ENCODE data around the gene SLC2A5. TPM values are rescaled to one million over a fixed set of nuclear protein-coding genes. Genes with fewer than 3 reads are reported as not detected.

SLC2A5 gene
- total RNA-seq, 1 donor from 2014 or later = 0.79 TPM

- Histone ChIP-seq H3K9me3 (ENCODE audit: insufficient read depth, low read depth, low read length) (no peaks in the 10 kb centered on the region), H3K4me3 (ENCODE audit: insufficient read depth, low read depth, low read length) (no peak overlapping the region), H3K79me2 (ENCODE audit: insufficient read depth, low read length) (no peaks in the 10 kb centered on the region), H3K27ac (ENCODE audit: low read depth, low read length) (no peak overlapping the region), H3K4me1 (ENCODE audit: insufficient read depth, low read length) (no peaks in the 10 kb centered on the region), H3K9ac (ENCODE audit: low read length) (no peak overlapping the region), H4K20me1 (ENCODE audit: insufficient read depth, low read length) (no peaks in the 10 kb centered on the region), H3K36me3 (ENCODE audit: insufficient read depth, low read length) (no peaks in the 10 kb centered on the region), H2AFZ (ENCODE audit: low read depth, low read length) (no peak overlapping the region), H3K4me2 (ENCODE audit: low read length) (no peak overlapping the region), H3K27me3 (ENCODE audit: insufficient read depth, low read length) (peaks cover 20% of the 10 kb centered on the region)
- no peak for DNase-seq (ENCODE audit: low read depth)
- Mint-ChIP-seq H3K27ac (ENCODE audit: unreplicated experiment) (no peak overlapping the region), H3K9me3 (ENCODE audit: unreplicated experiment) (no peaks in the 10 kb centered on the region), H3K4me1 (ENCODE audit: low read depth, unreplicated experiment) (no peaks in the 10 kb centered on the region), H3K36me3 (ENCODE audit: low read depth, unreplicated experiment) (no peaks in the 10 kb centered on the region), H3K4me3 (ENCODE audit: unreplicated experiment) (no peak overlapping the region), H3K27me3 (ENCODE audit: low read depth, unreplicated experiment) (peaks cover 26% of the 10 kb centered on the region)
- TF ChIP-seq EZH2 (IDR thresholded peaks at IDR 0.05; ENCODE audit: insufficient read depth, low read length) = no peak
- TF ChIP-seq CTCF (IDR thresholded peaks at IDR 0.05; ENCODE audit: insufficient read depth, low read depth, low read length) = no peak
- no peak for FAIRE-seq
These were observed 22.4 kb downstream of the SLC2A5 start for GRCh38 chr1:9047019-9047418.

DNA sequence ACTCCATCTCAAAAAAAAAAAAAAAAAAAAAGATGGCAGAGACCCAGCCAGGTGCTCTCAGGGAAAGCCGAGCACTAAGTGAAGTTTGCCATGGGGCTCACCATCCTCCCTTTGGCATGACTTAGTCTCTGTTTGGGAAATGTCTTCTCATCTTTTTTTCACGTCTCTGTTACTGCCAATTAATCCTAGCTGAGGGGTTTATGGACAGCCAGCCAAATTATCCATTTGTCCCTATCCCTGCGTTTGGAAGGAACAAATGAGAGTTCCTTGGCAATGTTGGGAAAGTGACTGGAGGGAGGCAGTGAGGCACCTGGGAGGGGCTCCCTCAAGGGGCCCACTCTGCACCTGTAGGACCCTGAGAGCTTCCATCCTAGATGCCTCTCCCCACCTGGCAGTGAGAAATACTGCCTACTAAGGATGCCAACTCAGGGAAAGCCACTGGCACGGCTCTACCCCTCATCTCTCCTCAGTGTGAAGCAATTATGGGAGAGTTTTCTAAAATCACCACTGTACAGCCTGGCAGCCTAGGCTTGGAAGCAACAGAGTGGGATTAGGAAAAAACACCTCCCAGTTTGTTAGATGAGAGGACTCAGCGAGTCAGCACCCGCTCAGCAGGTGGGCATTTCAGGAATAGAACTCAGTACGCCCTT is 23.4 kb downstream of the SLC2A5 start:
- H2AFZ ChIP-seq (ENCODE audit: low read depth, low read length) = no peak overlapping the region
- Mint-ChIP-seq H3K36me3 (ENCODE audit: low read depth, unreplicated experiment) (no peaks in the 10 kb centered on the region), H3K9me3 (ENCODE audit: unreplicated experiment) (no peaks in the 10 kb centered on the region), H3K27me3 (ENCODE audit: low read depth, unreplicated experiment) (peaks cover 26% of the 10 kb centered on the region), H3K4me1 (ENCODE audit: low read depth, unreplicated experiment) (no peaks in the 10 kb centered on the region), H3K27ac (ENCODE audit: unreplicated experiment) (no peak overlapping the region), H3K4me3 (ENCODE audit: unreplicated experiment) (no peak overlapping the region)
- no peak overlapping the region for H3K4me3 ChIP-seq (ENCODE audit: insufficient read depth, low read depth, low read length)
- H4K20me1 ChIP-seq (ENCODE audit: insufficient read depth, low read length) = no peaks in the 10 kb centered on the region
- no peaks in the 10 kb centered on the region for H3K36me3 ChIP-seq (ENCODE audit: insufficient read depth, low read length)
- no peaks in the 10 kb centered on the region for H3K9me3 ChIP-seq (ENCODE audit: insufficient read depth, low read depth, low read length)
- no peak overlapping the region for H3K27ac ChIP-seq (ENCODE audit: low read depth, low read length)
- H3K79me2 ChIP-seq (ENCODE audit: insufficient read depth, low read length) = no peaks in the 10 kb centered on the region
- H3K9ac ChIP-seq (ENCODE audit: low read length) = no peak overlapping the region
- H3K4me1 ChIP-seq (ENCODE audit: insufficient read depth, low read length) = no peaks in the 10 kb centered on the region
- TF ChIP-seq EZH2 (IDR thresholded peaks at IDR 0.05; ENCODE audit: insufficient read depth, low read length) (no peak), CTCF (IDR thresholded peaks at IDR 0.05; ENCODE audit: insufficient read depth, low read depth, low read length) (no peak)
- H3K4me2 ChIP-seq (ENCODE audit: low read length) = no peak overlapping the region
- DNase-seq (ENCODE audit: low read depth) = no peak
- peaks cover 16% of the 10 kb centered on the region for H3K27me3 ChIP-seq (ENCODE audit: insufficient read depth, low read length)
- FAIRE-seq = no peak

DNA sequence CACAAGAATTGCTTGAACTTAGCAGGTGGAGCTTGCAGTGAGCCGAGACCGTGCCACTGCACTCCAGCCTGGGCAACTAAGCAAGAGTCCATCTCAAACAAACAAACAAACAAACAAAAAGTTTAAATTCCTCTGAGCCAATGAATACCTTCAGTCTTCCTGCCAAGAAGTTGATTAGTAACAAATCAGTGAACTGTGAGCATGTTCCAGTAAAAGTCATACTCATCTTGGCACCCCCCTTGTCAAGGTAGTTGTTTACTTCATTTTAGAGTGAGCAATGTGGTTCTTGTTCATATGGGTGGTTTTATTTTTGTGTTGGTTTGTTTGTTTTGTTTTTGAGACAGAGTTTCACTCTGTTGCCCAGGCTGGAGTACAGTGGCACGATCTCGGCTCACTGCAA is 25.2 kb downstream of the SLC2A5 start:
- Histone ChIP-seq H3K27ac (ENCODE audit: low read depth, low read length) (no peak overlapping the region), H3K27me3 (ENCODE audit: insufficient read depth, low read length) (peaks cover 25% of the 10 kb centered on the region), H2AFZ (ENCODE audit: low read depth, low read length) (no peak overlapping the region), H4K20me1 (ENCODE audit: insufficient read depth, low read length) (no peaks in the 10 kb centered on the region), H3K4me3 (ENCODE audit: insufficient read depth, low read depth, low read length) (no peak overlapping the region), H3K4me2 (ENCODE audit: low read length) (no peak overlapping the region), H3K9me3 (ENCODE audit: insufficient read depth, low read depth, low read length) (no peaks in the 10 kb centered on the region), H3K4me1 (ENCODE audit: insufficient read depth, low read length) (no peaks in the 10 kb centered on the region), H3K36me3 (ENCODE audit: insufficient read depth, low read length) (no peaks in the 10 kb centered on the region), H3K79me2 (ENCODE audit: insufficient read depth, low read length) (no peaks in the 10 kb centered on the region), H3K9ac (ENCODE audit: low read length) (no peak overlapping the region)
- DNase-seq (ENCODE audit: low read depth) = no peak
- Mint-ChIP-seq H3K27me3 (ENCODE audit: low read depth, unreplicated experiment) (peaks cover 34% of the 10 kb centered on the region), H3K4me1 (ENCODE audit: low read depth, unreplicated experiment) (no peaks in the 10 kb centered on the region), H3K4me3 (ENCODE audit: unreplicated experiment) (no peak overlapping the region), H3K9me3 (ENCODE audit: unreplicated experiment) (no peaks in the 10 kb centered on the region), H3K36me3 (ENCODE audit: low read depth, unreplicated experiment) (no peaks in the 10 kb centered on the region), H3K27ac (ENCODE audit: unreplicated experiment) (no peak overlapping the region)
- TF ChIP-seq EZH2 (IDR thresholded peaks at IDR 0.05; ENCODE audit: insufficient read depth, low read length) (no peak), CTCF (IDR thresholded peaks at IDR 0.05; ENCODE audit: insufficient read depth, low read depth, low read length) (no peak)
- FAIRE-seq = no peak
